PFSK-1 (cell line): ENCODE measurements around the gene NTPCR.

Experiments
- FOXP2 ChIP-seq: optimal IDR thresholded peaks from 2 replicates; pipeline ENCODE3; 2011; ENCODE audit warnings: borderline replicate concordance, control low read depth, inconsistent platforms; ENCODE audit not compliant: insufficient read depth; ENCODE audit errors: extremely low read length, extremely low read depth
- POLR2AphosphoS5 ChIP-seq: IDR thresholded peaks from 2 replicates; pipeline ENCODE4 v1.6.1; 2012; ENCODE audit warnings: low read depth, mild to moderate bottlenecking, control low read depth, low read length, moderate library complexity
- REST ChIP-seq, 2 experiments: IDR thresholded peaks; 2 replicates each; pipeline versions ENCODE4 v1.6.1 to v1.8.0; 2011 to 2012; ENCODE audit warnings: low read depth in 2 of 2, low read length in 2 of 2, control low read depth in 1 of 2, inconsistent platforms in 1 of 2, mild to moderate bottlenecking in 1 of 2, moderate library complexity in 1 of 2; ENCODE audit not compliant: insufficient read depth in 1 of 2
- SIN3A ChIP-seq: IDR thresholded peaks from 2 replicates; pipeline ENCODE4 v1.6.1; 2012; ENCODE audit warnings: mild to moderate bottlenecking, low read length, moderate library complexity, borderline replicate concordance; ENCODE audit not compliant: insufficient read depth
- TAF1 ChIP-seq: IDR thresholded peaks from 2 replicates; pipeline ENCODE4 v1.6.1; 2012; ENCODE audit warnings: low read length, control low read depth, borderline replicate concordance; ENCODE audit not compliant: insufficient read depth

The NTPCR gene

GRCh38 chr1:232978091-232978634, 27.8 kb downstream of the NTPCR start:
- TF ChIP-seq SIN3A = no peak
- no peak for TF ChIP-seq REST (IDR thresholded peaks at IDR 0.05; ENCODE audit: insufficient read depth in 1 of 2, low read depth in 2 of 2, low read length in 2 of 2)
- TF ChIP-seq TAF1 = no peak
- no peak for TF ChIP-seq POLR2AphosphoS5

- no peak for TF ChIP-seq TAF1
- no peak for TF ChIP-seq REST (IDR thresholded peaks at IDR 0.05; ENCODE audit: insufficient read depth in 1 of 2, low read depth in 2 of 2, low read length in 2 of 2)
- peak; percentile 5; the same call in 1 of the 2 replicates for TF ChIP-seq SIN3A
Measured at GRCh38 chr1:232978815-232979214, 28.4 kb downstream of the NTPCR start.

GRCh38 chr1:232979558-232979957, 29.1 kb downstream of the NTPCR start:
- no peak for TF ChIP-seq TAF1
- TF ChIP-seq SIN3A = no peak
- TF ChIP-seq POLR2AphosphoS5 = no peak
- no peak for TF ChIP-seq FOXP2
- TF ChIP-seq REST (IDR thresholded peaks at IDR 0.05; ENCODE audit: insufficient read depth in 1 of 2, low read depth in 2 of 2, low read length in 2 of 2) = no peak

GRCh38 chr1:232980355-232980978, 30.1 kb downstream of the NTPCR start:
- no peak for TF ChIP-seq REST (IDR thresholded peaks at IDR 0.05; ENCODE audit: insufficient read depth in 1 of 2, low read depth in 2 of 2, low read length in 2 of 2)
- TF ChIP-seq POLR2AphosphoS5 = no peak
- TF ChIP-seq SIN3A = no peak
- no peak for TF ChIP-seq FOXP2
- TF ChIP-seq TAF1 = no peak

GRCh38 chr1:232980986-232981560, 30.7 kb downstream of the NTPCR start:
- no peak for TF ChIP-seq SIN3A
